ENCODE data around the gene PSMD14. TPM values are rescaled to one million over a fixed set of nuclear protein-coding genes. Genes with fewer than 3 reads are reported as not detected.

PSMD14 gene
- total and polyA plus RNA-seq, 2 experiments from 2014 or later = 70.2 to 71.0 TPM

DNA sequence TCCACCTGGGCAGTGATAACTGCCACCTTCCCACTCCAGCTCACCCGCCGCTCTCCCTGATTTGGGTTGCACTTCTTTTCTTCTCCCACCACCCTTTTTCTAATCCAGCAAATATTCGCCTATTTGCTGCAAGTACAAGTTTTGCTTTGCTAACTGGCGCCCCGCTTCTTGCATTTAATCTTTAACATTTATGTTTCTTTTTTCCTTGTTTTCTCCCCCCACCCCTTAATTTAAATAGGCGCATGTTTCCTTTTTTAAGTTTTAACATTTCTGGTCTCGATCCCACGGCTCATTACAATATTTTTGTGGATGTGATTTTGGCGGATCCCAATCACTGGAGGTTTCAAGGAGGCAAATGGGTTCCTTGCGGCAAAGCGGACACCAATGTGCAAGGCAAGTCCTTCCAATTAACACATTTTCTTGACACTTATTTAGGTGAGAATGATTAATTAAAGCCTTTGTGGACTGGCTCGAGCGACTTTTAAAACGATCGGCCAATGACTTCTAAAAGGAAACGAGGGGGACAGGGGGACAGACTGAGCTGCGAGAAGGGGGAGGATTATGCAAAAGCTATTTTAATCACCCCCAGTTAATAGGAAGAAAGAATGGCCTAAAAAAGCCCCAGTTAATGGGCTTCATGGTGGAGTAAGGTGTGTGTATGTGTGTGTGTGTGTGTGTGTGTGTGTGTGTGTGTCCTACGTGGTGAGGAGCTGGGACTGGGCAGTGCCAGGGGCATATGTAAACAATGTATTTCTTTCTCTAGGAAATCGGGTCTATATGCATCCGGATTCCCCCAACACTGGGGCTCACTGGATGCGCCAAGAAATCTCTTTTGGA lies 109.4 kb downstream of the PSMD14 start:
- DNase-seq (ENCODE audit: low spot score) = no peak
- no peaks in the 10 kb centered on the region for H4K20me1 ChIP-seq (ENCODE audit: insufficient read depth, poor library complexity, severe bottlenecking)
- no peaks in the 10 kb centered on the region for H3K36me3 ChIP-seq (replicated peaks; ENCODE audit: insufficient read depth, low read depth)
- no peak overlapping the region for H3K27ac ChIP-seq
- no peak overlapping the region for H3K4me3 ChIP-seq
- H3K27me3 ChIP-seq = peaks cover 100% of the 10 kb centered on the region
- no peak overlapping the region for H2AFZ ChIP-seq
- TF ChIP-seq EZH2phosphoT487 (IDR thresholded peaks at IDR 0.05; ENCODE audit: low read depth, severe bottlenecking, unreplicated experiment) (peak; percentile 95), EZH2 (IDR thresholded peaks at IDR 0.05; ENCODE audit: borderline replicate concordance) (peak; percentile 64)
- TF ChIP-seq, protein P1, sequence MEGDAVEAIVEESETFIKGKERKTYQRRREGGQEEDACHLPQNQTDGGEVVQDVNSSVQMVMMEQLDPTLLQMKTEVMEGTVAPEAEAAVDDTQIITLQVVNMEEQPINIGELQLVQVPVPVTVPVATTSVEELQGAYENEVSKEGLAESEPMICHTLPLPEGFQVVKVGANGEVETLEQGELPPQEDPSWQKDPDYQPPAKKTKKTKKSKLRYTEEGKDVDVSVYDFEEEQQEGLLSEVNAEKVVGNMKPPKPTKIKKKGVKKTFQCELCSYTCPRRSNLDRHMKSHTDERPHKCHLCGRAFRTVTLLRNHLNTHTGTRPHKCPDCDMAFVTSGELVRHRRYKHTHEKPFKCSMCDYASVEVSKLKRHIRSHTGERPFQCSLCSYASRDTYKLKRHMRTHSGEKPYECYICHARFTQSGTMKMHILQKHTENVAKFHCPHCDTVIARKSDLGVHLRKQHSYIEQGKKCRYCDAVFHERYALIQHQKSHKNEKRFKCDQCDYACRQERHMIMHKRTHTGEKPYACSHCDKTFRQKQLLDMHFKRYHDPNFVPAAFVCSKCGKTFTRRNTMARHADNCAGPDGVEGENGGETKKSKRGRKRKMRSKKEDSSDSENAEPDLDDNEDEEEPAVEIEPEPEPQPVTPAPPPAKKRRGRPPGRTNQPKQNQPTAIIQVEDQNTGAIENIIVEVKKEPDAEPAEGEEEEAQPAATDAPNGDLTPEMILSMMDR (IDR thresholded peaks at IDR 0.05; ENCODE audit: poor library complexity) = no peak
- peak overlapping the region; percentile 85 for H3K4me2 ChIP-seq
- peaks cover 18% of the 10 kb centered on the region for H3K4me1 ChIP-seq (ENCODE audit: insufficient read depth)
- H3K9me2 ChIP-seq (replicated peaks; ENCODE audit: insufficient read depth) = no peaks in the 10 kb centered on the region
- 8% methylated on average over 21 of the region's 21 CpGs for WGBS (ENCODE audit: low lambda C conversion rate, missing lambda C conversion rate)
- H3K9me3 ChIP-seq (ENCODE audit: low read depth) = no peaks in the 10 kb centered on the region
- no peaks in the 10 kb centered on the region for H3K79me2 ChIP-seq

DNA sequence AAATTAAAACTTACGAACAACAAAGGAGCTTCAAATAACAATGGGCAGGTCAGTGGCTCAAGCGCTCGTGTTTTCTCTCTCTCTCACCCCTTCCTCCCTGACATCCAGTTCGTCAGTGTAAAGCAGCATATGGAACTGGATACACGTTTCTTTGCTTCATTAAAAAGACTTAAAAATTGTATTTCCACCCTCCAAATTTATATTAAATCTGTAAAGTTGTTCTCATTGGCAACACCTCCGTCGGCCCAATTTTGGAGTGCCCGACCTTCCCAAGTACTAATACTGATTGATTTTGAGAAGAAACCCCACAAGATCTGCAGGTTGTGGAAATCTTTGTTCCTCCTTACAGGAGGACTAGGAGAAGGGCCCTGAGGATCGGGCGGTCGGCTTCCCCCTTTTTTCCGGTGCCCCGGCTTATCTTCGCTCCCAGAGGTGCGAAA lies 110.1 kb downstream of the PSMD14 start:
- no peaks in the 10 kb centered on the region for H3K79me2 ChIP-seq
- H3K9me2 ChIP-seq (replicated peaks; ENCODE audit: insufficient read depth) = no peaks in the 10 kb centered on the region
- 2% methylated on average over 15 of the region's 15 CpGs for WGBS (ENCODE audit: low lambda C conversion rate, missing lambda C conversion rate)
- H3K36me3 ChIP-seq (replicated peaks; ENCODE audit: insufficient read depth, low read depth) = no peaks in the 10 kb centered on the region
- peak overlapping the region; percentile 85 for H3K4me2 ChIP-seq
- no peak overlapping the region for H3K27ac ChIP-seq
- H3K4me3 ChIP-seq = no peak overlapping the region
- DNase-seq (ENCODE audit: low spot score) = no peak
- H4K20me1 ChIP-seq (ENCODE audit: insufficient read depth, poor library complexity, severe bottlenecking) = no peaks in the 10 kb centered on the region
- no peaks in the 10 kb centered on the region for H3K9me3 ChIP-seq (ENCODE audit: low read depth)
- peaks cover 18% of the 10 kb centered on the region for H3K4me1 ChIP-seq (ENCODE audit: insufficient read depth)
- peaks cover 100% of the 10 kb centered on the region for H3K27me3 ChIP-seq
- H2AFZ ChIP-seq = peak overlapping the region; percentile 56
- TF ChIP-seq EZH2phosphoT487 (IDR thresholded peaks at IDR 0.05; ENCODE audit: low read depth, severe bottlenecking, unreplicated experiment) (peak; percentile 75), EZH2 (IDR thresholded peaks at IDR 0.05; ENCODE audit: borderline replicate concordance) (no peak)
- TF ChIP-seq, protein P1 (IDR thresholded peaks at IDR 0.05; ENCODE audit: poor library complexity) = no peak

DNA sequence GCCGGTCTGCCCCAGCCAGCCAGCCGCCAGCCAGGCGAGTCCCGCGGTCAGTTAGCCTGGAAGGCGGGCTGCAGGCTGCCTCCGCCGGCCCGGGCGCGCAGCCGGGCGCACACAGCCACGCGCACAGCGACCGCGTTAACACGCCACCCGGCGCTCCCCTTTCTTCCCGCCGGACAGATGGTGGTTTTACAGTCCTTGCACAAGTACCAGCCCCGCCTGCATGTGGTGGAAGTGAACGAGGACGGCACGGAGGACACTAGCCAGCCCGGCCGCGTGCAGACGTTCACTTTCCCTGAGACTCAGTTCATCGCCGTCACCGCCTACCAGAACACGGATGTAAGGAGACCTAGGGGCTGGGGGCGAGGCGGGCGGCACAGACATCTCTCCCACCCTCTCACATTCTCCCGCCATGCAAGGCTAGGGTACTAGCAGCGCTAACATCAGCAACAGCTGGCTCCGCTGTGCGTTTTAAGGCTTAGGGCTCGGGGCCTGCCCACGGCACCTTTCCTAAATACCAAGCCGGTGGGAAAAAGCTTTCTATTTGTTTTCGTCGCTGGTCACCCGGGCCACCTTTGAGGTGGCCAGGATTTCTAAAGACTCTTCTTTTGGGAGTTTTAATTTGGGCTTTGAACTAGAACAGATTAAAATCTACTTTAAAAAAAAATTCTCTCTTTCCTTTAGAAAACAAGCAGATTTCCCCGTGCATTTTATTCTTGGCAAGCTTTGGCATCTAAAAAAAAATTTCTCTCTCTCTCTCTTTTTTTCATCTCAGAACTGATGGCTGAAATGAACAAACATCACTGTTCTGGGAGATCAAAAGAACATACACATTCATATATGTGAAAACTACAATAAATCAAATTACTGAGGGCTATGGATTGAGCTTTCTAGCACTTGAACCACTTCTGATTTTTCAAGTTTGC lies 110.8 kb downstream of the PSMD14 start:
- H3K9me3 ChIP-seq (ENCODE audit: low read depth) = no peaks in the 10 kb centered on the region
- no peak overlapping the region for H3K27ac ChIP-seq
- no peaks in the 10 kb centered on the region for H4K20me1 ChIP-seq (ENCODE audit: insufficient read depth, poor library complexity, severe bottlenecking)
- no peaks in the 10 kb centered on the region for H3K9me2 ChIP-seq (replicated peaks; ENCODE audit: insufficient read depth)
- no peak overlapping the region for H3K4me3 ChIP-seq
- H3K36me3 ChIP-seq (replicated peaks; ENCODE audit: insufficient read depth, low read depth) = no peaks in the 10 kb centered on the region
- H3K4me2 ChIP-seq = peak overlapping the region; percentile 85
- H3K4me1 ChIP-seq (ENCODE audit: insufficient read depth) = peaks cover 24% of the 10 kb centered on the region
- H2AFZ ChIP-seq = peak overlapping the region; percentile 56
- H3K27me3 ChIP-seq = peaks cover 100% of the 10 kb centered on the region
- no peaks in the 10 kb centered on the region for H3K79me2 ChIP-seq
- DNase-seq (ENCODE audit: low spot score) = peak; percentile 38
- 1% methylated on average over 47 of the region's 49 CpGs for WGBS (ENCODE audit: low lambda C conversion rate, missing lambda C conversion rate)
- TF ChIP-seq EZH2 (IDR thresholded peaks at IDR 0.05; ENCODE audit: borderline replicate concordance) = peak; percentile 96
- no peak for TF ChIP-seq EZH2phosphoT487 (IDR thresholded peaks at IDR 0.05; ENCODE audit: low read depth, severe bottlenecking, unreplicated experiment)
